GM19043 (cell line): ENCODE measurements around the gene STMP1.
"Not testable (repeated sequence)": the region's sequence is repeated elsewhere in the genome, so short reads cannot be mapped to it uniquely, and the experiment has no call there.

Experiments
- ATAC-seq: cut with Tn5 transposase; IDR thresholded peaks from one replicate; pipeline ENCODE4 v1.9.1; 2021; ENCODE audit warnings: low read depth; ENCODE audit not compliant: unreplicated experiment

STMP1 gene

DNA sequence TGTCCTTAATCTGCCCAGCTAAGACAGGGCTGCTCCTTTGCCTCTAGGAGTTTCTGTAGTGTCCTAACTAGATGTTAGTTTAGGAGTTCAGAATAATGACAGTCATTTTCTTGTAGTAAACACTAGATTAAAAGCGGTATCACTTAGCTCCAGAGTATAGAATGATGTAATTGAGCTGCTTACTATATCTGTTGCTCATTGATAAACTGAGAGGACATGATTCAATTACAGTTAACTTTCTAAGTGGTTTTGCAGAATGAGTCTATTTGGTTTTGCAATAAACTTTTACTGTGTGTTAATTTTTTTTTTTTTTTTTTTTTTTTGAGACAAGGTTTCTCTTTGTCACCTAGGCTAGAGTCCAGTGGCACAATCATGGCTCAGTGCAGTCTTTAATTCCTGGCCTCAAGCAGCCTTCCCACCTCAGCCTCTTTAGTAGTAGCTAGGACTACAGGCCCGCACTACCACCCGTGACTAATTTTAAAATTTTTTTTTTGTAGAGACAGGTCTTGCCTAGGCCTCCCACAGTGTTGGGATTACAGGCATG, 1.8 kb downstream of the STMP1 start:
- ATAC-seq = no peak

- no peak for ATAC-seq
Measured at GRCh38 chr7:135665042-135665441, 2.7 kb downstream of the STMP1 start.

DNA sequence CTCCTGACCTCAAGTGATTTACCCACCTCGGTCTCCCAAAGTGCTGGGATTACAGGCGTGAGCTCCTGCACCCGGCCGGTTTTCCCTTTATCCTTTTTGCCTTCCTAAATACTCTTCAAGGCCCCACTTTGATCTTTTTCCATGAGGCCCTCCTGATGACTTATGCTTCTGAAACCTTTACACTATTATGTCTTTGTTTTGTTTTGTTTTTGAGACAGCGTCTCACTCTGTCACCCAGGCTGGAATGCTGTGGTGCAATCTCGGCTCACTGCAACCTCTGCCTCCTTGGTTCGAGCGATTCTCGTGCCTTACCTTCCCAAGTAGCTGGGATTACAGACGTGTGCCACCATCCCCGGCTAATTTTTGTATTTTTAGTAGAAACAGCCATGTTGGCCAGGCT, 3.8 kb downstream of the STMP1 start:
- no peak for ATAC-seq

DNA sequence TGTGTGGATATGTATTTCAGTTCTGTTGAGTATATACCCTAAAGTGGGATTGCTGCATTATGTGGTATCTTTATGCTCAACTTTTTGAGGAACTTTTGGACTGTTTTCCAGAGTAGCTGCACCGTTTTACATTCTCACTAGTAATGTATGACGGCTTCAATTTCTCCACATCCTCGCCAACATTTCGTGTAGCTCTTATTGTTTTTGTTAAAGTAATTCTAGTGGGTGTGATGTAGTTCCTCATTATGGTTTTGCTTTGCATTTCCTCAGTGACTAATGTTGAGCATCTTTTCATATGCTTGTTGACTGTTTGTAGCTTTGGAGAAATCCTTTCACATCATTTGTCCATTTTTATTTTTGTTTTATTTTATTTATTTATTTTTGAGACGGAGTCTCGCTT, 4.5 kb downstream of the STMP1 start:
- no peak for ATAC-seq

- ATAC-seq = not testable (repeated sequence)
Measured at GRCh38 chr7:135667626-135668025, 5.3 kb downstream of the STMP1 start.

DNA sequence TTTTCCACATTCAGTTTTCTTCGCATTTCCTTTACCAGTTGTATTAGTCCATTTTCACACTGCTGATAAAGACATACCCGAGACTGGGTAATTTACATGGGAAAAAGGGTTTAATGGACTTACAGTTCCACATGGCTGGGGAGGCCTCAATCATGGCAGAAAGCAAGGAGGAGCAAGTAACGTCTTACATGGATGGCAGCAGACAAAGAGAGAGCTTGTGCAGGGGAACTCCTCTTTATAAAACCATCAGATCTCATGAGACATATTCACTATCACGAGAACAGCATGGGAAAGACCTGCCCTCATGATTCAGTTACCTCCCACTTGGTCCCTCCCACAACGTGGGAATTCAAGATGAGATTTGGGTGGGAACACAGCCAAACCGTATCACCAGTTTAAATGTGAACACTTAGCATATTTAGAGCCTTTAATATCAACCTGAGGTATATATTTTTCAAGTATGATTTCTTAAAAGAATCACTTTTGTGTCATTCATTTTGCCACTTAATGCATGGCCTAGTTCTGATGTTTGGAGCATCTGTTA, 6.6 kb downstream of the STMP1 start:
- not testable (repeated sequence) for ATAC-seq

GRCh38 chr7:135669774-135670173, 7.5 kb downstream of the STMP1 start:
- ATAC-seq = no peak

DNA sequence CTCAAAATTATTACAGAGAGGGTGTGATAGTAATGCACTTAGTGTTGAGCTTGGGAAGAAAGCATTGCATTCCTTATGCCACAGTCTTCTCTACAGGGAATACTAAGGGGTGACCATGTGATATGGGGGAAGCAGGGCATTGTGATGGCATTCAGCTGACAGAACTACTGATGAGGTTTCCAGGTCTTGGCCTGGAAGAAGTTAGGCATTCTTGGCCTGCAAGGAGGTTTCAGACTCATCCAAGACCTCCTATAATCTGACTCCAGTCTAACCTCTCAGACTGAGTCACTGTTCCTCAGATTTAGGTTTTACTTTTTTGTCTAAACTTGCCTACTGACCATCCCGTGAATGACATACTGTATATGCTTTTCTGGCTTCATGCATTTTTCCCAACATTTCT, 7.9 kb downstream of the STMP1 start:
- no peak for ATAC-seq

- peak; percentile 59 for ATAC-seq
Measured at GRCh38 chr7:135672560-135673359, 10.4 kb downstream of the STMP1 start.

DNA sequence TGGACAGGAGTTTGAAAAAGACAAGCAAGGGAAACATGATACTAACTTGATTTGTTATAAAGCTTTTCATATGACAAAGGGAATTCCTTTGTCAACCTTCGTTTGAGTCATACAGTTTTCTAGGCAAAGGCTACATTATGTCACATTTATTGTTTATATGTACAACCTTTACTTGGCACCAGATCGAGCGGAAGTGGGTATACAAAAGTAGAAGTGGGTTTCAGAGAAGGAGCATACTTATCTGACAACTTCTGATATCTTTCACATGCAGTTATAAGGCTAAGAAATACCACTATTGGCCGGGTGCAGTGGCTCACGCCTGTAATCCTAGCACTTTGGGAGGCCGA, 11.0 kb downstream of the STMP1 start:
- no peak for ATAC-seq

GRCh38 chr7:135678612-135679575, 16.6 kb downstream of the STMP1 start:
- no peak for ATAC-seq

DNA sequence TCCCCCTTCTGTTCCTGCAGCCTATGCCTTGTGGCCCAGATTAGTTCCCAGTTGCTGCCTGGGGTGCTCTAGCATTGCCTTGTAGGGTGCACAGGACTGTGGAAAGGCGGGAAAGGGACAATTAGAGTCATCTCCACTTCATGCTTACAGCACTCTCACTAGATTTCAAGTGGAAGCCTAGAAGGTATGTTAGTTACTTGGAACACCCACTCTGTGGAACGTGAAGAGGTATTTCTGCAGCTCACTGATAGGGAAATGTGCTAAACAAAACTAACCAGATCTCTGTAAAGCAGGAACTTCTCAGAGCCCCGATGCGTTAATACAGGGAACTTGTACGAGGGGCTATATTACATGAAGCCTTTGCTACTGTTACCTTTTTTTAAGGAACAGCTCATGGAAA, 19.4 kb downstream of the STMP1 start:
- no peak for ATAC-seq

DNA sequence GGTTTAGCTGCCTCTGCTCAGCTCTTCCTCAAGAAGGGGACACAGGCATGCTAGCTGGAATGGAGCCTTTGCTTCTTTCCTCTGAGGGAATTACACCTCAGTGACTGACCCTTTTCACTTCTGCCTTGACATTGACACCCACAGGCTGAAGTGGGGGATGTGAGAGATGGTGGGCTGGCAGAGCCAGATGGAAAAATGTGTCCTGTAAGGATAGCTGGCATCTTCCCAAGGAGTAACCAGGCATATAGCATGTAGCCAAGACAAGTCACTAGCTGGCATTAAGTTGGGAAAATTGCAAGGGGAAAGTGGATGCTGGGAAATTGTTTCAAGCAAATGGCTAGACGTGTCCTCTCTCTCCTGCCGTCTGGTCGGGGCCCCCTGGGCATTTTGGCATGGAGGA, 19.9 kb downstream of the STMP1 start:
- ATAC-seq = no peak

- no peak for ATAC-seq
Measured at GRCh38 chr7:135683609-135684008, 21.3 kb downstream of the STMP1 start.

DNA sequence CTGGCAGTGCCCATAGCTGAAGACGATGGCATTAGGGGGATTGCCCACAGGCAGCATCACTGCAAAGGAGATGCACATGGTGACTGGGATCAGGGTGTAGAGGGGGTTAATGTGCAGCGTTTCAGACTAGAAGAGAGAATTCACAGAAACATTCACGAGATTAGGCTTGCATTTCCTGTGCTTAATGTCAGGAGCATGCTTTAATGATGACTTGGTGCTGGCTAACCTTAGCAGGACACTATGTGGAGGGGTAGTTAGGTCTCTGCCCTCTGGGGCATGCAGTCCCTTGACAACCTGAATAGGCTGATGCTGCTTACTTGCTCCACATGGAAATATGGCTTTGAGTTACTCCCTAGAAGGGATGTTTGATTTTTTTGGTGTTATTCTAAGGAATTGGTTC, 21.8 kb downstream of the STMP1 start:
- ATAC-seq = no peak

- ATAC-seq = no peak
Measured at GRCh38 chr7:135684699-135685098, 22.4 kb downstream of the STMP1 start.

- ATAC-seq = no peak
Measured at GRCh38 chr7:135685306-135686084, 23.2 kb downstream of the STMP1 start.

GRCh38 chr7:135687466-135687865, 25.2 kb downstream of the STMP1 start:
- ATAC-seq = no peak

GRCh38 chr7:135690566-135690965, 28.3 kb downstream of the STMP1 start:
- no peak for ATAC-seq

DNA sequence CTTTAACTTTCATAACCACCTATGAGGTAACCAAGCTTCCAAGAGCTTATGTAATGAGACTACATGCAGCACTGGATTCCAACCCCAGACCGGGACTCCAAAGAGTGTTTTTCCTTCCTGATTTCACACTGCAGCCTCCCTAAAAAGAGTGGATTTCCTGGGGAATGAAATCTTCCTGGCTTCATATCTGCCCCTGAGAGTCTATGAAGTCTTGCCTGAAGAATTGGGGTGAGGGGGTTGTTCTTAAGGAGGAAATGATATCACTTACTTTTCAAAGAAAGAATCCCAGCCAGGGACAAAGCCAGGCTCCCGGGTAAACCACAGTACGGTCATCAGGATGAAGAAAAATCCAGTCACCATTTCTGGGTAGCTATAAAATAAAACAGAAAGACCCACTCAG, 29.7 kb downstream of the STMP1 start:
- no peak for ATAC-seq
